DMS 273 treated with DMSO at 0.1 percent for 48 hours (cell line): ENCODE results near the gene TMEM129.
"Not testable (repeated sequence)": the region's sequence is repeated elsewhere in the genome, so short reads cannot be mapped to it uniquely, and the experiment has no call there.

Experiments used
- DNase-seq: peaks from one replicate; lab custom pipeline; 2025; lab: John Stamatoyannopoulos, UW

TMEM129 gene

DNA sequence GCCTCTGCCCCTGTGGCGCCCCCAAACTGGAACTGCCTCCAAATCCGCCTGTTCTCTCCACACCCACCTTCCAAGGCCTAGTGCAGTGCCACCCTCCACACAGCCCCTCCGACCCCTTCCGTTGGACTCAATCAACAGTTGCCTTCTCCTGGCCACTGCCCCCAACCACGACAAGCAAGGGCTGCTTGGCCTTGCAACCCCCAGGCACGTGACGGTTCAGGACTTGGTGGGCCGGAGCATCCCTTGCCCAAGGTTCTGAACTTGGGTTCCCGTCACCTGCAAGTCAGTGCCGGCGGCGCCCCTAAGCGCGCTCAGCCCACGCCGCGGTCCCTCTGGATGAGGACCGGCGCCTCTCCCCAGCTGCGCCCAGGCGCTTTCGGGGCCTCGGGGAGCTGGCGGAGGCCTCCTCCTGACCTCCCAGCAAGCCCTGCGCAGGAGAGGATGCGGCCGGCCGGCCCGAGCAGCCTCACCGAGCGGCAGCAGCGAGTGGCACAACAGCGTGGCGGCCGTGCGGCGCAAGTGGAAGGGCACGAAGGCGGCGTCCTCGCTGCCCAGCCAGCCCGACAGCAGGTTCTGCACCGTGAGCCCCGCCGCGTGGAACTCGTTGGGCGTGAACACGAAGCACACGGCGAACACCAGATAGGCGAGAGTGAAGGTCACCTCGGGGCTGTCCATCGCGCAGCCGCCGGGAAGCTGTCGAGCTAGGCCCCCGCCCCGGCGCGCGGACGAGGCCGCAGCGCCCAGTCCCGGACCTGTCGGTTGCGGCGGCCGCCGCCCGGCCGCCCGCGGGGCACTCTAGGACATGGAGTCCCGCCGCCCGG, 750 bp downstream of the TMEM129 start:
- no peak for DNase-seq

DNA sequence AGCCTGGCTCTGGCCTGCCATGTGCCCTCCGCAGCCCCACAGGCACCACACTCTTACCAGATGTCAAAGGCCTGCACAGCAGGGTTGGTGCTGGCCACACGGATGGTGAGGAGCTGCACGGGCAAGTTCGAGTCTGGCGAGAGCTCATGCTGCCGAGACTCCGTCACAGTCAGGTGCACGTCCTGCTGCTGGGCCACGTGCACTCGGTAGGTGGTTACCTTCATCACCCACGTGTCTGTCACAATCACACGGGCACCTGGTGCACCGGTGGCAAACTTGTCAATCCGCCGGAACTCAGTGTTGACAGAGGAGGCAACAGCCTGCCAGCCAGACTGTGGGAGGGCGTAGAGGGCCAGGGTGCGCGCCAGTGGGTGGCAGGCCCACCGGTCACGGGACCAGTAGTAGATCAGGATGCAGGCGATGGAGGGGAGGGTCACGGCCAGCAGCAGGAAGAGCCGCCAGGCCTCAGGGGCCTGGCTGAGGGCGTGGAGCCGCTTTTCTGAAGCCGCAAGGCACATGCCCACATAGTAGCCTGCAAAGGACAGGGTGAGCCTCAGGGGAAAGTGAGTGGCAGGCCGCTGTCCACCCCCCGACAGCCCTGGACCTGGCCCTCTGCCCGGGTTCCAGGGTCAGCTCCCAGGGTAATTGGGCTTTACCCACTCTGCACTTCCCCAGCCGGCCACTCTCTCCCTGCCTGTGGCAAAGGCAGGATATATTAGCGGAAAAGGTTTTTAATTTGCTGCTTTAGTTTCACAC, 2.9 kb downstream of the TMEM129 start:
- DNase-seq, result no peak

DNA sequence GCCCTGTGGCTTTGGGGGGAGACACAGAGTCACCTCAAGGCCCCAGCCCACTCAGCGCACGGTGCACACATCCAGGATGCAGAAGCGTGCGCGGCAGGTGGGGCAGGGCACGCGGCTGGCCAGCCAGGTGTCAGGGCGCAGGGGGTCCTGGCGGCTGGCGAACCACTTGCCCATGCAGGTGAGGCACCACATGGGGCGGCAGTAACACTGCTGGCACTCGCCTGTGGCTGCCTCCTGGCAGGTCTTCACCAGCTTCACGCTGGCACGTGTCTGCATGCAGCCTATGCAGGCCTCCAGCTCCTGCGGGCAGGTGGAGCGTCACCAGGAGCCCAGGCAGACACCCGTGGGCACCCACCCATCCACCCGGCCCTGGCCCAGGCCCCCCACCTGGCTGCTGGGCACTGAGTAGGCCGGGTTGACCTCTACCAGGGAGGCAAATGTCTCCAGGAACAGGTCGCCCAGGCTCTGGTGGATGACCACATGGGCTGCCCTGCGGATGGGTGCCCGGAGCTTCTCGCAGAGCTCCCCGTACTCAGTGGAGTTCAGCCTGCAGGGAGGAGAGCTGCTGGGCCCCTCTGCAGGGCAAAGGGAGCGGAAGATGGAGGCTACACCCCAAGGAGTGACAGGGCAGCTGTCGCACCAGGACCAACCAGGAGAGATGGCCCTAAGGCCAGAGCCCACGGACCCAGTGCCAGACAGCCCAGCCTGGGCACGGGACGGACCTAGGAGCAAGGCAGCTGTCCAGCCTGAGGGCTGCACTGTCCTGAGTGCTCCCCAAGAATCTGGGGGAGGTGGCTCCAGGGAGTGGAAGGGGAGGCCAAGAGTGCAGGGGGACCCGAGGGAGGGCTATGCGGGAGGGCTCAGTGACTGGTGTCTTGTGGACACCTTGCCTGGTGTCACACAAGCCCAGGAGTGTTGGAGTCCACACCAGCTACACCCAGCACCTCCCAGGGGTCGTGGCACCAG, 3.7 kb downstream of the TMEM129 start:
- DNase-seq, result no peak

DNA sequence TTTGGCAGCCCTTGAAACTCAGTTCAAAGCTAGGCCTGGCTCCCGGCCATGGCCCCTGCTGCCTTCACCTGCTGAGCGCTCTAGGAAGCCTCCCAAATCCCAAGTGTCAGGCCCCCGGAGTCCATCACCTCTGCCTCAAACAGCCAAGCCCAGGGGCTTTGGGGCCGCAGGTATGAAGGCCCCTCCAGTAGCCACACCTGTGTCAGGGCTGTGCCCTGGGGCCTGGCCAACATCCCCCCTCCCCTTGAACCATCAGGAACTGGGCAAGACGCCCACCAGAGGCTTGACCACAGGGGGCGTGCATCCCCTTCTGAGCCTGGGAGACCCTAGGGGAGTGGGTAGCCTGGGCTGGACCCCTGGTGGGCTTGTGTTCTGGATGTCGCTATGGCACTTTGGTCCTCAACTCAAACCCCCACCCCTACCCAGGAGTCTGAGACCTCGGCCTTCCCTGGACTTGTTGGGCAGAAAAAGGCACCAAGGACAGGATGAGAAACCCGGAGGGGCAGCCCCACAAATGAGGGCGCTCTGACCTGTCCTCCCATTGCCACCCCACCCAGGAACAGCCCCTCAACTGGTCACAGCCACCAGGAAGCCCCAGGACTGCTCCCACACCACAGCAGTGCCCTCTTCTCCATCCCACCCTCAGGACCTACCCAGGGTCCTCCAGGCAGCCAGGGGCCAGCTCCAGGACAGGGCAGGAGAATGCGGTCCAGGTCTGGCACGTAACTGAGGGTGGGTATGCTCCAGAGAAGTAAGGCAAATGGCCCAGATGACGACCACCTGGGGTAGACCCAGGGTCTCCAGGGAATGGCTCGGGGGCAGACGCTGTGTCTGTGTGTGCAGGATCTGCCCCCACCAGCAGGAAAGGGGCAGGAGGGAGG, 4.8 kb downstream of the TMEM129 start:
- DNase-seq, result no peak

DNA sequence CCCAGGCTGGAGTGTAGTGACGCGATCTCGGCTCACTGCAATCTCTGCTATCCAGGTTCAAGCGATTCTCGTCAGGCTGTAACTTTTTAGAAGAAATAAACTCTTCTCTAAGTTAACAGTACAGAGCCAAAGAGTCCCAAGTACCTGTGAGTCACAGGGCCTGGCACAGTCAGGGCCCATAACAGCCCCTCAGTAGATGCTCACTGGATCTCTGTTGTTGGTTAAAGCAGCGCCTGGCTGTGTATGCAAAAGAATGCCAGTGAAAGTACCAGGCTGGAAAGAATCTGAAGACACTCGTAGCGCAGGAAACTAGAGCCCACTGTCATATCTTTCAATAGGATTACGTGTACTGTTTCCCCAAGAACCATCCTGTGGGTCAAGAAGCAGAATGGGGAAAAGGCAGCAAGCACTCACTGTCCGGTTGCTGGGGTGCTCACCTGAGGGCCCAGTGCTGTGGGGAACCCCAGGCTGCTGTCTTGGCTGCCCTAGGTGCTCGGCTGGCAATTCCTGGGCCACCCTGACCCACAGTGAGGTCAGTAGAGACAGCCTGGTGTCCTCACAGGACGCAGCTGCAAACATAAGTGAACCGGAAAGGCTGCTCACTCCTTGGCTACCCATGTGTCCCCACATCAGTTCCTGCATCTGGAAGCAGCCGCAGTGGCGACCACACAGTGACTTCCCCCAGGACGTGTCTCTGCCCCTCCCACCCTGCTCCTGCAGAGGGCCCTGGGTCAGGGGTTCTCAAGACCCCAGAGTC, 5.9 kb downstream of the TMEM129 start:
- no peak for DNase-seq

DNA sequence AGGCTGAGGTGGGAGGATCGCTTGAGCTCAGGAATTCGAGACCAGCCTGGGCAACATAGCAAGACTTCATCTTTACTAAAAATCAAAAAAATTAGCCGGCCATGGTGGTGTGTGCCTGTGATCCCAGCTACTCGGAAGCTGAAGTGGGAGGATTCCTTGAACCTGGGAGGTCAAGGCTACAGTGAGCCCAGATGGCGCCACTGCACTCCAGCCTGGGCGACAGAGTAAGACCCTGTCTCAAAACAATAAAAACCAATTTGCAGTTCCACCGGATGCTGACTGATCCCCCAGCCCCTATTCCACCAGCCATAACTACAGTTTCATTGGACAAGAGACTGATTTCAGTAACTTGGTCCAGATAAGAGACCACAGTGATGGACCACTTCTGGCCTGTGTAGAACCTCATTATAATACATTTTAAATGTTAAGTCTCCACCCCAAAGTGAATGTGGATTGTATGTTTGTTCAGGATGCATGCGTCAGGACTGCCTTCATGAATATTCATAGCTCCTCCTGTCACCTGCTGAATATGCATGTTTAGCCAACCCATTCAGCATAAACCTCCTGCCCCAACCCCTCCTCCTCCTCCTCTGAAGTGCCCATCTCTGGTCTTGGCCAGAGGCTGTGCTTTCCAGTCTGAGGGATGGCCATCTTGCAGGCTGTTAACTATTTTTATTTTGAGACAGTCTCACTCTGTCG, 6.7 kb downstream of the TMEM129 start:
- no peak for DNase-seq

DNA sequence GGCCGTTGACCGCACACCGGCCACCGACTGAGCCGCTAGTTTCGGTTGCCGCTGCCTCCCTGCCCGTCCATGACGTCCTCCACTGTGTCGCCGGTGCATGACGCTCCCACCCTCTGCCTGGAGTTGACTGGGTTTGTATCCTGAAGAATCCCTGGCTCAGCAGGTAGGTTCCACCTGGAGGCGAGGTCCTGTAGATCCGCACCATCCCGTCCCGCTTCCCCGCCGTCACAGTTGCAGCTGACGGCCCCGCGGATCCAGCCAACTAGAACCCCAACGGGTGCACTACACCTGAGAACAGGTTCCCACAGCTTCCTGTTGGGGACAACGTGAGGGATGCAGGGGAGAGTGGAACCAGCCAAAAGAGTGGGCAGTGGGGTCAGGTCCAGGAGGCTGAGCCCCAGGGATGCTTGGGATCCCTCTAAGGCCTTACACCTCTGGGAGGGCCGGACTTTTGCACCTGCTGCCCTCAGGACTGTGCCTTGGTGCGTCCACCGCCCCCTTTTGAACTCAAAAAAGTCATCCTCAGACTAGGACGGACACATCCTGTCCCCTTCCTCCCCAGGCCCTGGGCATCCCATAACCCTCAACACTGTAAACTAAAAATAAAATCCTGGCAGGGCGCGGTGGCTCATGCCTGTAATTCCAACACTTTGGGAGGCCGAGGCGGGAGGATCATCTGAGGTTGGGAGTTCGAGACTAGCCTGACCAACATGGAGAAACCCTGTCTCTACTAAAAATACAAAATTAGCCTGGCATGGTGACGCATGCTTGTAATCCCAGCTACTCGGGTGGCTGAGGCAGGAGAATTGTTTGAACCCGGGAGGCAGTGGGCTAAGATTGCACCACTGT, 7.9 kb downstream of the TMEM129 start:
- no peak for DNase-seq

DNA sequence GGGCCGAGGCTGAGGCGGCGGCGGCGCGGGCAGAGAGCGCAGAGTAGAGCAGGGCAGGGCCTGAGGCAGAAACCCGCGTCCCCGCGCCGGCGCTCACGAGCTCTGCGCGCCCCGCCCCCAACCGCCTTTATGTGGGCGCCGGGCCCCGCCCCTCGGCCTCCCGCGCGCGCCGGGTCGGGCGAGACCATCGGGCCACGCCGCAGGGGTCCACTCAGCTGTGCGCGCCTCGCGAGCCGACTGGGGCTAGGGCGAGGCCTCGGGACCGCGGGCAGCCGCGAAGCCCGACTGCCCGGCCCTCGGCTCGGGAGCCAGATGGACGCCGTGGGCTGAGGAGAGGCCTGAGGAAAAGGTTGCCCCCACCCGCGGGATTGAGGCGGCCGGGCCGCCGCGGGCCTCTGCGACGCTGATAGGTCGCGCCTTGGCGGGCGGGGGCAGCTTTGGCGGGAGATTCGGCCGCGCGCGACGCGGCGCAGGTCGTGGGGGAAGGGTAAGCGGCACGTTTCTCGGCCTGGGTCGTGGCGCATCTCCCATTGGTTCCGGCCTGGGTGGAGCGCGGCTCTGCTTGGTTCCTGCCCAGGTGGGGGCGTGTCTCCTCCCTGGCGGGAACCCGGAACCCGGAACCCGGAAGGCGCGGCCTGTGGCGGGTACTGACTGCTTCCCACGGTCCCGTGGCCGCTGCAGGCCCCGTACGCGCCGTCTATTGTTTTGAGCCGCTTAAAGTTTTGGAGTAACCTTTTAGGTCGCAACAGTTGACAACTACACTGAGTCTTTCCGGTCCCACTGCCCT, 8.7 kb downstream of the TMEM129 start, which contains the start of gene SLBP:
SLBP (minus strand) TSS at position 104 of the 787 bp plus-strand sequence. CDS start 131 bp downstream, outside the sequence.
- DNase-seq, result peak; percentile 63

DNA sequence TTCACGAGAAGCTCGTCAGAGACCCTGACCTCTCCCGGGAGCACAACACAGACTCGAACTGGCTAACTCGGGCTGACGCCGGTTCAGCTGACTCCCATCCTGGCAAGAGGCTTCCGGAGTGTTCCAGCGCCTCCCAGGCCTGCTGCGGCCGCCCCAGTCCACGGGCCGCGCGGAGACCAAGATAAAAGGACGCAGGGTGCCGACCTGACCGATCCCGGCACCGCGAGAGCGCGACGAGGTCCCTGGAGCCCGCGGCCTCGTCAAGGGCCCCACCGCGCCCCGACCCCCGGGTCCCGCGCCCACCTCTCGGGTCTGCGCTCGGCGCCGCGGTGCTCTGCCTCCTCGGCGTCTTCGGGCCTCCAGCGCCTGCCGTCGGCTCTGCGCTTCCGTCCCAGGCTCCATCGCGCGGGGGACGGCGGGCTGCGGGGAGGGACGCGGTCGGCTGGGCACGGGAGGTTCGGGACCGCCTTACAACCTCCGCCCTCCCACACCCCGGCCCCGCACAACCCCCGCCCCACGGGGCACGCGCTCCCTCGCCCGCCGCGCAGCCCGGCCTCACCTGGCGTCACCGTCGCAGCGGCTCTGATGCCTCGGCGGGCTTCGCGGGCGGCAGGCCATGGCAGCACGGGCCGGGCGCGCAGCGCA, 9.4 kb downstream of the TMEM129 start:
- no peak for DNase-seq

DNA sequence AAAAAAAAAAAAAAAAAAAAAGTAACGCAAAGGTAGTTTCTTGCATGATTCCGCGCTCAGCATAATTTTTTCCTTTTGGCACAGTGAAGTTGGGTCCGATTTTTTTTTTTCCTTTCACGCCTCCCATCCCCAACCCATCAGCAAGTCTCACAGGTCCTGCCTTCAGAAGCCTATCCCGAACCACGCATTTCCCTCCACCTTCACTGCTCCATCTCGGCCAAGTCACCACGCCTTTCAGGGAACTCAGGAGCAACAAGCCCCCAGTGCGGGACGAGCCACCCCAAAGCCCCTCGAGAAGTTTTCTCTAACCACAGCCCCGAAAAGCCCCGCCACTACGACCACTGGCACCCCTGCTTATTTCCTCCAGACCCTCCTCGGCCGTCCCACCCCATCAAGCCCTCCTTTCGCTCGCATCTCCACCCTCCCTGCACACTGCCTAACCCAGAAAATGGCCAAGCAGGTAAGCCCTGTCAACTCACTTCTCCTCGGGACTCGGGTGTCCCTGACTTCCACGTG, 10.0 kb downstream of the TMEM129 start:
- DNase-seq, result no peak

DNA sequence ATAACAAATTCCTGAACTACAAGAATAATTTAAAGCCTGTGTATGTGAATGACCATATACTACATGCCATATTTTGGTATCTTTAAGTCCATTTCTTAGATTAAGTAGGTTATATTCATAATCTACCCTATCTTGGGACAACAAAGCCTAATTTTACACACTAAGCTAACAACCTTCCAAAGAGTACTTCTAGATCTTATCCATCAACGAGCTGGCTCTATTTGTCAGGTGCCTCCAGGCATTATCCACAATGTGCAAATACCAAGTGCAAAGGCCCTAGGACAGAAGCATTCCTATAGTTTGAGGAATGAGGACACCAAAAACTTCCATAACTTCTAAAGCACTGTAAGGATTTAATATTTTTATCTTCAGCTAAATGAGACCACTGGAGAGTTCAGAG, 12.5 kb downstream of the TMEM129 start:
- no peak for DNase-seq

DNA sequence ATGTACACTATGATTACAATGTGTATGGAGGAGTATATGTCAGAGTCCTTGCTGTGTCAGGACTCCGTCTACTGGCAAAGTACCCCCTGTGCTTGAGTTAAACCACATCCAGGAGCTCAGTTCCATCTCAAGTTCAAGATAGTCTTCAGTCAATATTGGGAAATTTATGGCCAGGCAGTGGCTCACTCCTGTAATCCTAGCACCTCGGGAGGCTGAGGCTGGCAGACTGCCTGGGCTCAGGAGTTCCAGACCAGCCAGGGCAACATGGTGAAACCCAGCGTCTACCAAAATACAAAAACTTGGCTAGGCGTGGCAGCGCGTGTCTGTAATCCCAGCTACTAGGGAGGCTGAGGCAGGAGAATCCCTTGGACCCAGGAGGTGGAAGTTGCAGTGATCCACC, 14.8 kb downstream of the TMEM129 start:
- DNase-seq, result no peak

DNA sequence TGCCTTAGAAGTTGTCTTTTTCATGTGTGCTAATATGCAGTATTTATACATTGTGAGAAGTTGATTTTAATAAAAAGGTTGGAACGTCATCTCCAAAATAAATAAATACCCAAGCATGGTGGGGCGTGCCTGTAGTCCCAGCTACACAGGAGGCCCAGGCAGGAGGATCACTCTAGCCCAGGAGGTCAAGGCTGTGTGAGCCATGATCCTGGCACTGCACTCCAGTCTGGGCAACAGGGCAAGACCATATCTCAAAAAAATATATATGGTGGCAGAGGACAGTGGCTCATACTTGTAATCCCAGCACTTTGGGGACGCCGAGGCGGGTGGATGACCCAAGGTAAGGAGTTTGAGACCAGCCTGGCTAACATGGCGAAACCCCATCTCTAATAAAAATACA, 15.4 kb downstream of the TMEM129 start:
- no peak for DNase-seq

DNA sequence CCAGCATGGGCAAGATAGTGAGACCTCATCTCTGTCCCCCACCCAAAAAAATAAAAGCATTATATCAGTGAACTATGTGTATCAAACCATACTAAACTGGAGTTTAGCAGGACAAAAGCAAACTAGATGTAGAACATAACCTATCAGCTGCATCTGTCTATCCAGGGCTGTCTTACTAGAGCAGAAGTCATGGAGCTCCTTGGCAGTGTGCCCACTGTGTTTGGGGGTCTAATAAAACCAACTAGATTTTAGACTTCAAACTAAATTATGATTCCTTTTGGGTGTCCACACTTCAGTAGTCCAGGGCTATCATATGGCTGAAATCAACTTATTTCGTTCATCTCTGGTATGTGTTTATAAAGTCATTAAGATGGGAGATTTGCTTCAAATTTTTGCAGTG, 17.3 kb downstream of the TMEM129 start:
- DNase-seq, result no peak

DNA sequence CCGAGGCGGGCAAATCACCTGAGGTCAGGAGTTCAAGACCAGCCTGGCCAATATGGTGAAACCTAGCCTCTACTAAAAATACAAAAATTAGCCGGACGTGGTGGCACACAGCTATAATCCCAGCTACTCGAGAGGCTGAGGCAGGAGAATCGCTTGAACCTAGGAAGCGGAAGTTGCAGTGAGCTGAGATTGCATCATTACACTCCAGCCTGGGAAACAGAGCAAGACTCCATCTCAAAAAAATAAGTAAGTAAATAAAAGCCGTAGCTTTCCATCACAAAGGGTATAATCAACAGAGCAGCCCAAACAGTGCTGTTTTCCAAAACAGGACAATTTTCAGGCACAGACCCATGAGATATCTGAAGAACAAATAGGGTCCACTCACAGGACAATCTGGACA, 19.5 kb downstream of the TMEM129 start:
- not testable (repeated sequence) for DNase-seq

DNA sequence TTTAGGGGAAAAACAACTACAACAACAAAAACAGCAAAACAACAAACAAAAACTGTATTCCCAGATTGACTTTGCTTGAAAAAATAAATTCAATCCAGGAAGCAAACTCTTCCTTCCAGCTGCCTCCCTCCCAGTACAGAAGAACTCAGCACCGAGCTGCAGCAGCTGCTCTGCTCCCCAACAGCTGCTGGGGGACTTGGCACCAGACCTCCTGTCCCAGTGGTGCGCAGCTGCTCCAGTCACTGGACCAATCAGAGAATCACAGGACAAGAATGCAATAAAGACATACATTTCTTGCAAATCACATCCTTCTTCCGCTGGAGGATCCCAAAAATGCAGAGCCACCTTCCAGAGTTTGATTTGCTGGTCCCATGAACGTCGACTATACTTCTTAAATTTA, 25.2 kb downstream of the TMEM129 start:
- DNase-seq, result no peak
